Psoas muscle (tissue), 7 donors: ENCODE data around the gene CYB5R3. TPM values are rescaled to one million over a fixed set of nuclear protein-coding genes. Genes with fewer than 3 reads are reported as not detected.

Source experiments
- polyA plus RNA-seq, 3 donors: library from polyadenylated mRNA; stranded (reverse); fragments of 200-250 nt; gene quantifications; one replicate each; pipeline ENCODE4 v1.2.3, GENCODE V29; 2013
- total RNA-seq, 4 donors: library from RNA; stranded (reverse); fragmentation: NEBNext Ultra II Directional in 2 of 4; extraction: Animal tissue kit (Norgen Biotek cat#: 25700) in 2 of 4; gene quantifications; one replicate each; pipeline versions ENCODE4 v1.2.1 to v1.2.4, GENCODE V29; 2021 to 2023
- donor health status: healthy with polysubstance abuse.
- donor health status: DM: no; HTN: no; CAD: no; lungs with moderate emphysema.
- donor health status: Bipolar disorder and iron deficiency.
- donor health status: healthy.
- donor health status: DM: no; HTN: no; CAD: no.
- donor health status: DM: no; HTN: no; CAD: no.
- donor health status: DM: yes; HTN: yes; CAD: no.

CYB5R3 gene
- total and polyA plus RNA-seq, 7 donors: 120 to 230 (median 172) TPM

Other genes with a start within 250 kb of the CYB5R3 start
- 1 to 10 TPM in 1 of 4 donors, under 1 TPM in 3; 0.30 to 1.1 (median 0.53) TPM for gene NFAM1, start 217.0 kb downstream of the CYB5R3 start, total RNA-seq
- under 1 TPM; 0.08 to 0.16 (median 0.16) TPM for gene NFAM1, start 217.0 kb downstream of the CYB5R3 start, polyA plus RNA-seq
- 10 to 100 TPM; 31.8 to 34.1 (median 32.3) TPM for gene RRP7A, start 129.6 kb downstream of the CYB5R3 start, total RNA-seq
- 10 to 100 TPM in 2 of 3 donors, 1 to 10 TPM in 1; 5.7 to 34.8 (median 23.7) TPM for gene RRP7A, start 129.6 kb downstream of the CYB5R3 start, polyA plus RNA-seq
- 1 to 10 TPM in 2 of 4 donors, under 1 TPM in 2; 0.82 to 1.6 (median 0.97) TPM for gene SERHL2, start 95.4 kb downstream of the CYB5R3 start, total RNA-seq
- gene SERHL2, start 95.4 kb downstream of the CYB5R3 start, polyA plus RNA-seq: 1 to 10 TPM in 2 of 3 donors, under 1 TPM in 1; 0.96 to 1.5 (median 1.1) TPM
- 10 to 100 TPM; 30.6 to 47.1 (median 34.9) TPM for gene POLDIP3, start 34.5 kb downstream of the CYB5R3 start, total RNA-seq
- 10 to 100 TPM; 25.0 to 33.7 (median 26.5) TPM for gene POLDIP3, start 34.5 kb downstream of the CYB5R3 start, polyA plus RNA-seq
- gene ATP5MGL, start 8.8 kb downstream of the CYB5R3 start, total RNA-seq: under 1 TPM in 3 of 4 donors, not detected in 1; 0.50 to 0.57 (median 0.55) TPM
- gene ATP5MGL, start 8.8 kb downstream of the CYB5R3 start, polyA plus RNA-seq: under 1 TPM in 1 of 3 donors, not detected in 2; 0.04 TPM
- 10 to 100 TPM; 11.2 to 28.8 (median 18.3) TPM for gene A4GALT, start 71.5 kb upstream of the CYB5R3 start, total RNA-seq
- 10 to 100 TPM in 2 of 3 donors, 1 to 10 TPM in 1; 6.5 to 24.7 (median 13.0) TPM for gene A4GALT, start 71.5 kb upstream of the CYB5R3 start, polyA plus RNA-seq
- 10 to 100 TPM; 19.7 to 36.1 (median 25.8) TPM for gene ARFGAP3, start 207.9 kb upstream of the CYB5R3 start, total RNA-seq
- gene ARFGAP3, start 207.9 kb upstream of the CYB5R3 start, polyA plus RNA-seq: 10 to 100 TPM; 18.4 to 25.0 (median 20.1) TPM